Tracheal epithelial cell (primary cell): ENCODE measurements around the gene SMCHD1. TPM values are rescaled to one million over a fixed set of nuclear protein-coding genes. Genes with fewer than 3 reads are reported as not detected.

ENCODE experiments used
- total RNA-seq: library from RNA; depleted of rRNA; stranded (reverse); fragments of >200 nt; gene quantifications from 2 replicates; pipeline ENCODE4 v1.2.1, GENCODE V29; 2014

Gene SMCHD1
- 36.1 and 37.9 TPM in 2 replicates for total RNA-seq

GRCh38 chr18:2655178-2655953, at the start of gene SMCHD1:
TSS of gene SMCHD1 (plus strand) at chr18:2655726. CDS start at chr18:2656076, 350 bp downstream.

GRCh38 chr18:2846636-2847316, 191.2 kb downstream of the SMCHD1 start, which contains the start of gene EMILIN2:
TSS of gene EMILIN2 (plus strand) at chr18:2847006. CDS start at chr18:2847189, 183 bp downstream.

Other genes with a start within 250 kb of the SMCHD1 start
- 4.1 and 11.5 TPM in 2 replicates for gene METTL4, start 84.2 kb upstream of the SMCHD1 start, total RNA-seq
- gene NDC80, start 84.2 kb upstream of the SMCHD1 start, total RNA-seq: 1.9 and 2.4 TPM in 2 replicates
- gene EMILIN2, start 191.3 kb downstream of the SMCHD1 start, total RNA-seq: 1.3 and 4.3 TPM in 2 replicates